ENCODE measurements around the gene RENBP. TPM values are rescaled to one million over a fixed set of nuclear protein-coding genes. Genes with fewer than 3 reads are reported as not detected.

Gene RENBP
- 10.6 and 12.3 TPM in 2 replicates for total RNA-seq

DNA sequence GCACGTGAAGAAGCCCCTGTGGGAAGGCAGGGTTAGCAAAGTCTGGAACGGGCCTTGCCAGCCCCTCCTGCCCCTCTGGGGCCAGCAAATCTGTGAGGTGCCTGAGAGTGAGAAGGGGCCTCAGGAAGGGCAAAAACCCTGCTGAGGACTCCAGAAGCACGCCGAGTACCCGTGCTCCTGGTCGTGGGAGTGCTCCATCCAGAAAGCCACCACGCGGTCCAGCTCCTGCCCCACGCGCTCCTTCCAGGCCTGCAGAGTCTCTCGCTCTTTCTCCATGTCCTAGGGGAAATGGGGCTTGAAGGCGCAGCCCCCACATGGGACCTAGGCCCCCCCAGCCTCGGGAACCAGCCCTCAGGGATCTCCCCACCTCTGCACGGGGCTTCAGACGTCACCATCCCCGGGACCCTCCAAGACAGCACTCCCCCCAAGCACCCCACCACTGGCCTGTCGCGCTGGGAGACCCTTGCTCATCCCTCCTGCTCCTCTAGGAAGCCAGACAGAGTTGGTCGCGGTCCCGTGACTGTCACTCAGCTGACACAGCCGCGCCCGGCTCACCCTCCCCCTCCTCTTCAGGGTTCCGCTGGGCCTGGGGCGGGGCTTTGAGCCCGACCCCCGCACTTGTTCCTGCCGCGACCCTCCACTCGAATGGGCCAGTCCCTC is at the start of gene RENBP:
Gene RENBP, minus strand, starts transcription at position 504 of the 660 bp plus-strand sequence. Its CDS starts 33 bp downstream, at position 471.
- intact Hi-C loops (cut with micrococcal nuclease), result no loop called here

DNA sequence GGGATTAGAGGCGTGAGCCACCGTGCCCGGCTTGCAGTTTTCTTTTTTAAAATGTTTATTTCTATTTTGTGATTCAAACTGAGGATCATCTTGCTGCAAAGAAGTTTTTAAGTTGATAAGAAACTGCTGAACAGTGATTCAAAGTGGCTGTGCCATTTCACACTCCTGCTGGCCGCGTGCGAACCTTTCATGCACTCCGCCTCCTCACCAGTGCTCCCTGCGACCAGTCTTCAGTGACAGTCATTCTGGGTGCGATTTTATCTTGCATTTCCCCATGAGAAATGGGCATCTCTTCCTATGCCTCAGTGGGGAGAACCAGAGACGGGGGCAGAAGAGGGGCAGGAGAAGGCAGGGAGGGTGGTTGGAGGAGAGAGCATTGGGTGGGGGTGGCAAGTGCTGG is 49.5 kb upstream of the RENBP start:
- intact Hi-C loops (cut with micrococcal nuclease), result no loop called here

DNA sequence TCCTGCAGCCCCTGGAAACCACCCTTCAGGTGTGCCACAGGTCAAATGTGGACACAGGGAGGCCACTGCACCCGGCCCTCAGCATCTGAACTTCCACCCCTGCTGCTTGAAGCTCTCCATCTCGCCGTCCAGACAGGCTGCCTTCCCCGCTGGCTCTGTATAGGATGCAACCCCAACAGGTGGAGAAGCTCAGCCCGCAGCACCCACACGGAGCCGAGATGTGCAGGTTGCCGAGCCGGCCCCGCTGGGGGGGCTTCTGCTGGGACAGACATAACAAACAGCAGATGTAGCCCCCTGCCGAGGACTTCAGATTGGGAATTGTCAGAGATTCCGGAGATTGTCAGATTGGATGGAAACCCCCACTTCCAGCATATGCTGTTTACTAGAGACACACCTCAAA is 48.6 kb upstream of the RENBP start:
- intact Hi-C loops (cut with micrococcal nuclease), result no loop called here

DNA sequence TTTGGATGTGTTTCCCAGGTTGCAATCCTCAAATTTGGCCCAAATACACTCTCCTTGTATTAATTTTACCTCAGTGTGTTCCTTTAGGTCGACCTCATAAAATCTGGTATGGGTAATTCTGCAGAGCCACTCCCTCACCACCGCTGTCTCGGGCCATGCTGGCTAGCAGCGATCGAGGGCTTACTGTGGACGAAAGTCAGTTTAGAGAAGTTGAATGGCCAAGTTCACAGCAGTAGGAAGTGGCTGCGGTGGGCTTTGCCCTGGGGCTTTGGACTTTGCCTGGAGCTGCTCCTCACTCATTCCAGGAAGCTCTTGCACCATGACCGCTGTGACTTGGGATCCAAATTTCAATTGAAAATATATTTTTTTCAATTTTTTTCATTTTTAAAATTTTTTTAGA is 47.7 kb upstream of the RENBP start:
- intact Hi-C loops (cut with micrococcal nuclease), result no loop called here

DNA sequence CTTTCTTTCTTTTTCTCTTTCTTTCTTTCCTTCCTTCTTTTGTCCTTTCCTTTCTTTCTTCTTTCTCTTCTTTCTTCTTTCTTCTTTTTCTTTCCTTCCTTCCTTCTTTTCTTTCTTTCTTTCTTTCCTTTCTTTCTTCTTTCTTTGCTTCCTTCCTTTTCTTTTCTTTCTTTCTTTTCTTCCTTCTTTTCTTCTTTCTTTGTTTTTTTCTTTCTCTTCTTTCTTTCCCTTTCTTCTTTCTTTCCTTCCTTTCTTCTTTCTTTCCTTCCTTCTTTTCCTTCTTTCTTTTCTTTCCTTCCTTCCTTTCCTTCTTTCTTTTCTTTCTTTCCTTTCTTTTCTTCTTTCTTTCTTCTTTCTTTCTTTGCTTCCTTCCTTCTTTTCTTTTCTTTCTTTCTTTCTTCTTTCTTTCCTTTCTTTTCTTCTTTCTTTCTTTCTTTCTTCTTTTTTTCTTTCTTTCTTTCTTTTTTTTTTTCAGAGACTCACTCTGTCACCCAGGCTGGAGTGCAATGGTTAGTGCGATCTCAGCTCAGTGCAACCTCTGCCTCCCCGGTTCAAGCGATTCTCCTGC is 46.7 kb upstream of the RENBP start:
- intact Hi-C loops (cut with micrococcal nuclease), result no loop called here

DNA sequence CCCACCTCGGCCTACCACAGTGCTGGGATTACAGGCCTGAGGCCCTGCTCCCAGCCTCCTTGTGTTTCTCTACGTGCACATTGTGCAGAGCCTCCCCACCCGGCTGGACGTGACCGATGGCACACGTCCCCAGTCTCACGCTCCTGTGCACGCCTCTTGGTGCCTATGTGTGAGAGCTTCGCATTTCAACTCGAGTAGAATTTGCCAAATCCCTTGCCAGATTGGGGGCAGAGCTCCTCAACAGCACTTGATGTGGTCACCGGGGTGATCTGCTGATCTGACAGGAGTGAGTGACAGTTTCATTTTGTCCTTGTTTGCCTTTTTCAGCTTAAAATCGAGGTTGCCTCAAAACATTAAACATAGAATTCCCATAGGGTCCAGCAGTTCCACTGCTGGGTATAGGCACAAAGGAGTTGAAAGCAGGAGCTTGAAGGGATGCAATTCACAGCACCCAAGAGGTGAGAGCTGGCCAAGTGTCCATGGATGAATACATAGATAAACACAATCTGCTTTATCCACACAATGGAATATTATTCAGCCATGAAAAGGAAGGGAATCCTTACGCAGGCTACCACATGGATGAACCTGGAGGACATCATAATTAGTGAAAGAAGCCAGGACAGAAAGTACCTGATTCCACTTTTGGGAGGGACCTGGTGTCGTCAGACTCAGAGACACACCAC is 45.7 kb upstream of the RENBP start:
- intact Hi-C loops (cut with micrococcal nuclease), result loop anchor here (10.0 kb wide), 1 partner anchor 105 kb away; the partner anchor contains the start of gene MECP2

DNA sequence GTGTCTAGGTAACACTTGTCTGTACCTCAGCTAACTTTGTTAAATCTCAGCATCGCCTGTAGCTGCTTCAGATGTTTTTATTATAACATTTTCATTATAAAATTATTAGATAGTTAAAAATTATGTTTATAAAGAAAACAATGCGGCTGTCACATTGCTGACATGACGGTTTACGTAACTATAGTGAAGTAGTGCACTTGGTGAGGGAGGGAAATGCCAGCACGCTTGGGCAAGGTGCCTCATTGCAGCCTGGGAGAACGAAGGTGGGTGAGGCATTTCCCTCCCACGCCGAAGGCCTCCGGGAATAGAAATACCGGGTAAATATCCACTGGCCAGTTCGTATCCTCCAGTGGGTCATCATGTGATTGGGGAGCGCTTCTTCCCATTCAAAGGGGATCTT is 44.0 kb upstream of the RENBP start:
- intact Hi-C loops (cut with micrococcal nuclease), result loop anchor here (10.0 kb wide), 1 partner anchor 106 kb away; the partner anchor contains the start of gene MECP2

DNA sequence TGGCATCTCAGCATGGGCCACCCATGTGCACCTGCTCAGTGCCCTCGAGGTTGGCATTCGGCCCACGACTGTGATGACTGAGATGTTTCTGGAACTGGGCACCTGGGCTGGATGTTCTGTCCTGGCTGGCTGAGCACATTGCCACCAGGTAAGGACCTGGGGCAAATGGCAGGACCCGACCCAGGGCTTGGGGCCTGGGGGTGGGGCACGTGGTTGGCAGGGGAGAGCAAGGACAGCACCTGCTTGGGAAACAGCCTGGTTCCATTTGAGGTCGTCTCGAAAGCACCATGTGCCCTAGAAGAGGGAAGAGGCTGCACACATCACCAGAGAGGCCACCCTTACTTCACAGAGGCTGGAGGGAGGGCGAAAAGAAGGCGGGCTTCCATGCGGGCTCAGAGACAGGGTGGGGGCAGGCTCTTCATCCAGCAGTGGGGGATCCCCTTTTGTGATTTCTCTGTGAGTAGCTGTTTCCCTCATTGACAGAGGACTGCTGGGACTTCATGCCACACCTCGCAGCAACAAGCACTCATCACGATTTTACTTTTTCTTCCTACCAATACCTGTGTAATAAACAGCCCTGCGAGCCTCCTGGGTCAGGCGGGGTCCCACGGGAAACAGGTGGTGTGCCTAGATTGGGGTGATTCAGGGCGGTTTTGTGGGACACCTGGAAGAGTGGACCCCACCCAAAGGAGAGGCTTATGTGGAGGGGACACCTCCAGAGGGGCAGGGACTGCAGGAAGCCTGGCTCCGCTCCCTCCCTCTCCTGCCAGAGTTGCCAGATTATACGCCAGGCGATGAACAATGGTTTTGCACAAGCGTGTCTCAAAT is 40.1 kb upstream of the RENBP start:
- intact Hi-C loops (cut with micrococcal nuclease), result loop anchor here (10.0 kb wide), 1 partner anchor 110 kb away; the partner anchor contains the start of gene MECP2

DNA sequence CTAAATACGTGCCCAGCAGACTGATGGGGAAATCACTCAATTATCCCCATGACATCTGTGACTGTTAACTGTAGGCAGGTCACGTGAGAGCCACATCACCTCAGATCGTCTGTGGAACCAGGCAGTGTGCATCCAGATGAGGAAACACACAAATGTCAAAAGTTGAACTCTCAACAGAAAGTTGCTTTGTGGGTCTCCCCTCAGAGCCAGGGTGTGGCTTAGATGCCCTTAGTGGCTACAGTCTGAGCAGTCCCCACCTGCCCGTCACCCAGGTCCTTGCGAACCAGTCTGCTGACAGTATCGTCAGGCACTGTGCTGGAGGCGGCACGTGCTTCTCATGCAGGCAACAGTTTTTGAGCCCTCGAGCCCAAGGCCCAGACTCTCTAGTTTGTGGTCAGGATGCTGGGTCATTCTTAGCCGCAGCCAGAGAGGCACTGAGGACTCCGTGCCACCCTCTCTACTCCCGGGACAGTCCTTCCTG is 38.9 kb upstream of the RENBP start:
- intact Hi-C loops (cut with micrococcal nuclease), result loop anchor here (10.0 kb wide), 1 partner anchor 111 kb away; the partner anchor contains the start of gene MECP2

DNA sequence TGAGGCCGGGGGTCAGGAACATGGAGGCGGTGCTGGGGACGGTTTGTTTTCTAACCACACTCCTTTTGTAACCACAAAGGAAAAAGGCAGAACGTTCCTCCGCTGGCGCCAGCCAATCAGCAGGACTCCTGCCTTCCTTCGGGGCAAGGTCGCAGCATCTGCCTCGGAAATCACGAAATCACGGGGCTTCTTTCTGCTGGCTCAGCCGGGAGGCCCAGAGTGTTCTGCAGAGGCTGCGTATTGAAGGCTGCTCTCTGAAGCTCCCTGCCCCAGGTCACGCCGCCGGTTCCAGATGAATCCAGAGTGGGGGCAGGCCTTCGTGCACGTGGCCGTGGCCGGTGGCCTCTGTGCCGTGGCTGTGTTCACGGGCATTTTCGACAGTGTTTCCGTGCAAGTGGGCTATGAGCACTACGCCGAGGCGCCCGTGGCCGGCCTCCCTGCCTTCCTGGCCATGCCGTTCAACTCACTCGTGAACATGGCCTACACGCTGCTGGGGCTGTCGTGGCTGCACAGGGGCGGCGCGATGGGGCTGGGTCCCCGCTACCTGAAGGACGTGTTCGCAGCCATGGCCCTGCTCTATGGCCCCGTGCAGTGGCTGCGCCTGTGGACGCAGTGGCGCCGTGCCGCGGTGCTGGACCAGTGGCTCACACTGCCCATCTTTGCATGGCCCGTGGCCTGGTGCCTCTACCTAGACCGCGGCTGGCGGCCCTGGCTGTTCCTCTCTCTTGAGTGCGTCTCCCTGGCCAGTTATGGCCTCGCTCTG is 37.5 kb upstream of the RENBP start:
- intact Hi-C loops (cut with micrococcal nuclease), result loop anchor here (1.0 to 10.0 kb wide), 2 partner anchors 10 to 113 kb away; partner anchors contain the start of genes MECP2 and TMEM187

DNA sequence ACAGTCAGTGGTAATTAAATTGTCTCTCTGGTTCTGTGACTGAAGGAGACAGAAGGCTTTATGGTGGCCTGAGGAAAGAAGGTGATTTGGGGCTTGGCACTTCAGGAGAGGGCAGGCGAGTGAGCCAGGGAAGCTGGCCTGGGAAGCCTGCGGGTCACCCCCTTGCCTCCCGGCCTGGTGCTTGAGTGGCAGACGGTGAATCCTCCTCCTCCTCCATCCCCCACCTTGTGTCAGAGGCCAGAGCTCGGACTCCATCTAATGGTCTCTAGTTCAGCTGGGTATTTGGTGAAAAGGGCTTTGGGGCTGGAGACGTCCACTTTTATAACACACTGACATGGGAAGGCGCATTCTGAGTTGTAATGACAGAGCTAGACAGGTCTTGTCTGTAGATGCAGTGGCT is 36.8 kb upstream of the RENBP start:
- intact Hi-C loops (cut with micrococcal nuclease), result loop anchor here (1.0 to 10.0 kb wide), 2 partner anchors 9 to 114 kb away; partner anchors contain the start of genes MECP2 and TMEM187

DNA sequence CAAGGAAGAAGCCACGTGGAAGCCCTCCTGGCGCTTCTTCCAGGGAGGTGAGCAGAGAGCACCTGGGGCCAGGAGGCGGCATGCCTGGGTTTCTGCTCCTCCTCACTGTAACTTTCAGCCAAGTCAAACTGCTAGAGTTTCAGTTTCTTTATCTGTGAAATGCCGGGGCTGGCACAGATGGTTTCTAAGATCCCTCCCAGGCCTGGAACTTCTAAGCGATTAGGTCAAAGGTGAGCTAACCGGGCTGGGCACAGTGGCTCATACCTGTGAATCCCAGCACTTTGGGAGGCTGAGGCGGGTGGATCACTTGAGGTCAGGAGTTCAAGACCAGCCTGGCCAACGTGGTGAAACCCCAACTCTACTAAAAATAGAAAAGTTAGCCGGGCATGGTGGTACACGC is 36.0 kb upstream of the RENBP start:
- intact Hi-C loops (cut with micrococcal nuclease), result loop anchor here (10.0 kb wide), 1 partner anchor 114 kb away; the partner anchor contains the start of gene MECP2

DNA sequence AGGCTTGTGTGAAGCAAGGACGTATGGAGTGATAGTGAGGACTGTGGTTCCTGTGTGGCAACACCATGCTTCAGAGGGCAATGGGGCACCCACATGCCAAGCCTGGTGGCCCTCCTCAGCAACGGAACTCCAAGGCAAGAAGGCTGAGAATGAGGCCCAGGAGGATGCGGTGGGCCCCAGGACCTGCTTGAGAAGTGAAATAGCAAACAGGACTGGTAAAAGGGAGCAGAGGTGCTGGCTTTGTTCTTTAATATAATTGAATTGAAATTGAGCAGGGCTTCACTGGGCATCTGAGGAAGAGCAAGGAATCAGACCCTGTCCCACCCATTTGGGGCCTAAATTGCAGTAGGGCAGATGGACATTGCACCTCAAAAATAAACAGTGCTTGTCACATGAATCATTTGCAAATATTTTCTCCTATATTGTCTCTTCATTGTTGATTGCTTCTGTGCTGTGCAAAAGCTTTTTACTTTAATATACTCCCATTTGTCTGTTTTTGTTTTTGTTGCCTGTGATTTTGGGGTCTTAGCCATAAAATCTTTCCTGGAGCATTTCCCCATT is 30.4 kb upstream of the RENBP start:
- intact Hi-C loops (cut with micrococcal nuclease), result no loop called here

DNA sequence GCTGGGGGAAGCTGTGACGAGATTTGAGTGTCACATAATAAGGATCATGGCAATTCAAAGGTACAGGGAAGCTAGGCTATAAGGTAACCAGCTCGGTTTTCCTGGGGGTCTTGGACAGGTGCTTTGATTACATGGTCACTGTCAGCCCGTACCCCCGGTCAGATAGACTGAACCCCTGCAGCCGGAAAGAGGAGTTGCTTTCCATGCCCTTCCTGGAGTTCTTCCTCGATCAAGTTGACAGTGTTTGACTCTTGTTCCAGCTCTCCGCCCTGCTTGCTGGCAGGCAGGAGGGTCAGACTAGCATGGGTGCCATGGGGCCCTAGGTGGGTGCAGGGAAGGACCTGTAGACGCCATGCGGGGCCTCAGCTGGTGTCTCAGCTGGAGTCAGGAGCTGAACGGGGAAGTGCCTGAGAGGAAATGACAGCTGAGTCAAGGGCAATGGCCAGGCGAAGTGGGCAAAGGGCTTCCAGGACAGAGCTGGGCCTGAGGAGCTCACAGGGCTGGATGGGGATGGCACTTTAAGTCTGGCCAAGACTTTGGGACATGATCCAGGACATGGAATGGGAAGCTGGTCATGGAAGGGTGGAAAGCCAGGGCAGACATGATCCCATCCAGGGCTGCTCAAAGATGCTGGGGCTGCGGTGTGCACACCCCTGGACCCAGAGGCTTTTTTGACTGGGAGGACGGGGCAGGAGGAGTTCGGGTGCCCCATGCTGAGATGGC is 29.7 kb upstream of the RENBP start:
- intact Hi-C loops (cut with micrococcal nuclease), result no loop called here

DNA sequence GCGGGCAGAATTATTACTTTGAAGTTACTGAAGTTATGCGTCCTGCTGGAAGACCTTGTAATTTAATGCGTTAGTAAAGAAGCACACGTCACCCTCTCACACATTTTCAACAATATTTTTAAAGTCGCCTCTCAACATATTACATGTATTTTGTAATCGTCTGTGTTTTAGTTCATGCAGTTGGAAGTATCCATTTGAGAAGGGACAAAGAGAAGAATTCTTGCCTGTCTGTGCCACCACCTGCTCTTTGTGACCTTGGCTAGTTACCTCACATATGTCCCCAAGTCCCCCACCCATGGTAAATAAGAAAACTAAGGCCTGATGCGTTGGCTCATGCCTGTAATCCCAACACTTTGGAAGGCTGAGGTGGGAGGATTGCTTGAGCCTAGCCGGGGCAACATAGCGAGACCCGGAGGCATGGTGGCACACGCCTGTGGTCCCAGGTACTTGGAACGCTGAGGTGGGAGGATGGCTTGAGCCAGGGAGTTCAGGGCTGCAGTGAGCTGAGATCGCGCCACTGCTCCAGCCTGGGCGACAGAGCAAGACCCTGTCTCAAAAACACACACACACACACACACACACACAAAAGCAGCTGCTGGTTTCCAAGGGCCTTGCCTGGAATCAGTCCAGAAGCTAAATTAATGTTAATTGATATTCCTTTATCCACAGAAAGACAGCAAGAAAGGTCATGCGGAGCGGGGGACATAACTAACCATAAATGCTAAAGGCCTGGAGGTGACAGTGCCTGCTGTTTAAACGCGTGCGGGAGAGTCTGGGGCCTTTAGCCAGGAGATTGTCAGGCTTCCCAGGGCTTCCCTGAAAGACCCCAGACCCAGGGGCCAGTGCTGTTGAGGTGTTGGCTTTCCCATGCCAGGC is 28.9 kb upstream of the RENBP start:
- intact Hi-C loops (cut with micrococcal nuclease), result loop anchor here (2.0 kb wide), 1 partner anchor 397 kb away; no protein-coding TSS in a partner anchor

DNA sequence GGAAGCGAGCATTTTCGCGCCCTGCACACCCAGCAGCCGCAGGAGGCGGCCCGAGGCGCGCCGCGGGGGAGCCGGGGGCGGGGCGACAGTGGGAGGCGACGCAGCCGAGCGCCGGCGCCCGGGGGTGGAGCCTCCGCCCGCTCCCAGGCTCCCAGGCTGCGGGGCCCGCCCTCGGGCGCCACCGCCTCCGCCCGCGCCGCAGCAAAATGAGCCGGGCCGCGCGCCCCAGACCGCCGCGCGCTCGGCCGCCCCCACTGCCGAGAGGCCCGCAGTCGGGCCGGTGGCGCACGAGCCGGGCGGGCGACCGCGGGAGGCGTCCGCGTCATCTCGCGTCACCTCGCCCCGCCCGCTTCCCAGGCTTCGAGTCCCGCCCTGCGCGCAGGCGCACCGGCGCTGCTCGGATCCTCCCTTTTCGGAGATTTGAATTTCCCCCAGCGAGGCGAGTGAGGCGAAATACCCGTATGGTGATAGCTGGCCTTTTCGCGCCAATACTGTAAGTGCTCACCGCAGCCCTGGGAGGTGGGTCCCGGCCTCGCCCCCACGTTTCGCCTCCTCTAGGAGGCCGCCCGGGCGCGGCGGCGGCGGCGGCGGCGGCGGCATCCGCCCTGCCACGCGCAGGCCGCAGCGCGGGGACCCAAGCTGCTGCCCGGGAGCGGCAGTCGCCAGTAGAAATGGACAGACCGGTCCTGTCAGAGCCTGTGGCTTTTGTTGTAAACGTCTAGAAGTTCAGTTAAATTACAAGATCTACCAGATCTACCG is 28.1 kb upstream of the RENBP start, which contains the start of gene TMEM187:
Gene TMEM187, plus strand, starts transcription at position 387 of the 759 bp plus-strand sequence. CDS start 9,309 bp downstream, outside the sequence.
- intact Hi-C loops (cut with micrococcal nuclease), result loop anchor here (1.0 to 2.0 kb wide), 2 partner anchors 9 to 398 kb away; no protein-coding TSS in a partner anchor
